WTC11 (cell line): ENCODE data around the gene LMBR1.

Experiments used
- ATF6 ChIP-seq: sonication (generic); formaldehyde crosslinking; IDR thresholded peaks from 2 replicates; pipeline ENCODE4 v1.8.1; 2023; ENCODE audit warnings: mild to moderate bottlenecking, missing genetic modification reagents
- CTCF ChIP-seq: fragments of 200-600 bp; IDR thresholded peaks from 2 replicates; pipeline ENCODE4 v1.8.0; 2022; ENCODE audit warnings: antibody characterized with exemption
- PREB ChIP-seq: sonication (generic); formaldehyde crosslinking; IDR thresholded peaks from 2 replicates; pipeline ENCODE4 v1.8.1; 2022; ENCODE audit warnings: mild to moderate bottlenecking, missing genetic modification reagents, moderate library complexity, borderline replicate concordance

GRCh38 chr7:156639426-156640256, 253.3 kb downstream of the LMBR1 start:
- TF ChIP-seq ATF6 (CRISPR knock-in tag), result no peak
- TF ChIP-seq CTCF, result no peak
- TF ChIP-seq PREB (CRISPR knock-in tag), result no peak
